BE2C (cell line): ENCODE measurements around the gene GNAZ.

ENCODE experiments used
- DNase-seq: peaks from one replicate; pipeline ENCODE4 v3.0.0-alpha.2; 2020
- H3K27me3 ChIP-seq: fragments of 250-450 bp; sonication (Bioruptor Pico); 2 replicates; pipeline ENCODE4 v1.5.1; 2020; ENCODE audit warnings: mild to moderate bottlenecking
- H3K36me3 ChIP-seq: fragments of 250-450 bp; sonication (Bioruptor Pico); 2 replicates; pipeline ENCODE4 v1.5.1; 2020; ENCODE audit warnings: mild to moderate bottlenecking
- H3K4me1 ChIP-seq: fragments of 250-450 bp; sonication (Bioruptor Pico); 2 replicates; pipeline ENCODE4 v1.5.1; 2020
- H3K4me3 ChIP-seq: 2 replicates; pipeline ENCODE4 v1.5.1; 2011; ENCODE audit warnings: low read depth, low read length
- H3K9me3 ChIP-seq: fragments of 250-450 bp; sonication (Bioruptor Pico); 2 replicates; pipeline ENCODE4 v1.5.1; 2020
- CTCF ChIP-seq: IDR thresholded peaks from 2 replicates; pipeline ENCODE4 v1.5.1; 2012; ENCODE audit warnings: mild to moderate bottlenecking, low read depth, low read length

GNAZ gene

DNA sequence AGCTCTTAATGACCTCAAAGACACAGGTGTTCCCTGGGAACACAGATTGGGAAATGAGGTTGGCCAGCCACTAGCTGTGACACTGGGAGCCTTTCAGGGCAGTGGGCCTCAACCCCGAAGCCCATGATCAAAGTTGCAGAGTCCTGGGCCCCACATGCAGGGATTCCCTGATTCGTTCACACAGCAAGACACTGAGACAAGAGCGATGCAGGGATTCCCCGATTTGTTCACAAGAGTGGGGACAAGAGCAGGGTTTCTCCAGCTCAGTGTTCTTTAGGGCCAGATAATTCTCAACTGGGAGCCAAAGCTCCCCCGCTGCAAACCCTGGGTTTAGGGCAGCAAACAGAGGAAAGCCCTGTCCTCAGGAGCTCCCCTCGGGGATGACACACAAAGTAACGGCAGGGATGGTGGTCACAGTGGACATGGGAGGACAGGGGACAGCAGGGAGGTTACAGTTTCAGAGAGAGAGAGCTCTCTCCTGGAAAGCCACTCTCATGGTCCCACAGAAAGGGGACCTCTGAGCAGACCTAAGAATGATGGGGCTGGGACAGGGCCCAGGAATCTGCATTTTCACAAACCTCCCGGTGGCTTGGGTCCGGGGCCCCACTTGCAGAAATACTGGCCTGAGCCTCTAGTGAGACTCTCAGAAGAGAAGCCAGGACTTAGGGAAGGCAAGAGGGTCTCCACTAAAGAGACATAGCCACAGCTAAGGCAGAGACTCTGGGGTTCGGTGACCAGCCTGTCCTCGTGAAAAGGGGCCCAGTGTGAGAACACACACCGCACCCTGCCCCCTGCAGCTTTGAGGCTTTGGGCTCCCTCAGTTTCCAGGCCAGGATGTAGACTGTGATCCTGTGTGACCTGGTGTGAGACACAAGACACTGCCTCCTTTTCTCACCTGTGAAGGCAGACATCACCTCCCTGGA lies 7.4 kb upstream of the GNAZ start:
- peak; percentile 4 for DNase-seq
- Histone ChIP-seq H3K4me1 (no peaks in the 10 kb centered on the region), H3K36me3 (no peaks in the 10 kb centered on the region), H3K4me3 (no peak overlapping the region), H3K9me3 (no peaks in the 10 kb centered on the region; the same call in 1 of the 2 replicates), H3K27me3 (no peaks in the 10 kb centered on the region)
- no peak for TF ChIP-seq CTCF

DNA sequence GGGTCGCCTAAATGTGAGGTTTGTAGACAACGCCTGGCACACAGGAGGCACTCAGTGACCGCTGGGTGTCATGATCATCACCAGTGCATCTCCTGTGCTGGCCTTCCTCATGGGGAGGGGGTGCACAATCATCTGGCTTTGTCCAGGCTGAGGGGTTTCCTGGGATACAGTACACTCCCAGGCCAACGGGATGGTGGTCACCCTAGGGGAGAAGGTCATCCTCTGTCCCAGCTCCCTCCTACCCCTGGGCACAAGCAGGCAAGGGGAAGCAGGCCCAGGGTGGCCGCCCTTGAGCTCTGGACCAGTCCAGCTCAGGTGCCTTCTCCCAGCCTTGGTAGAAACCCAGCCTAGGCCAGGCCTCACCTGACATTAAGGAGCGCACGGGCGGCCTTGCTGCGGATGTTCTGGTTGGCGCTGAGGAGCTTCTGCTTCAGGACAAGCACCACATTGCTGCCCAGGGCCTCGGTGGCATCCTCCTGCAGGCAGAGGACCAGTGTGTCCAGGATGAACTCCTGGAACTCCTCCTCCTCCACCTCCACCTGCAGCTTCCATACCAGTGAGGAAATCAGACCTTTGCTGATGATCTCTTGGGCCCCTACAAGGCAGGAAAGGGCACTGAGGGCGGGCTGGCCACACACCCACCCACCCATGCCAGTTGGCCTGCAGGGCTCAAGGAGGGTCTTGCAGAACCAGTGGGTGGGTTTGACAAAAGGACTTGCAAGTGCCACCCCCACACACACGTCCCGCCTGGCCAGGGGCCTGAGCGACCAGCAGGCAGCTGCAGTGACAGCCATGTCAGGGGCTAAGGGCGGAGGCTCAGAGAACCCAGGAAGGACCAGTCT lies 6.6 kb upstream of the GNAZ start:
- peak; percentile 3 for DNase-seq
- Histone ChIP-seq H3K36me3 (no peaks in the 10 kb centered on the region), H3K4me1 (no peaks in the 10 kb centered on the region), H3K9me3 (no peaks in the 10 kb centered on the region; the same call in 1 of the 2 replicates), H3K27me3 (no peaks in the 10 kb centered on the region), H3K4me3 (no peak overlapping the region)
- TF ChIP-seq CTCF = no peak

DNA sequence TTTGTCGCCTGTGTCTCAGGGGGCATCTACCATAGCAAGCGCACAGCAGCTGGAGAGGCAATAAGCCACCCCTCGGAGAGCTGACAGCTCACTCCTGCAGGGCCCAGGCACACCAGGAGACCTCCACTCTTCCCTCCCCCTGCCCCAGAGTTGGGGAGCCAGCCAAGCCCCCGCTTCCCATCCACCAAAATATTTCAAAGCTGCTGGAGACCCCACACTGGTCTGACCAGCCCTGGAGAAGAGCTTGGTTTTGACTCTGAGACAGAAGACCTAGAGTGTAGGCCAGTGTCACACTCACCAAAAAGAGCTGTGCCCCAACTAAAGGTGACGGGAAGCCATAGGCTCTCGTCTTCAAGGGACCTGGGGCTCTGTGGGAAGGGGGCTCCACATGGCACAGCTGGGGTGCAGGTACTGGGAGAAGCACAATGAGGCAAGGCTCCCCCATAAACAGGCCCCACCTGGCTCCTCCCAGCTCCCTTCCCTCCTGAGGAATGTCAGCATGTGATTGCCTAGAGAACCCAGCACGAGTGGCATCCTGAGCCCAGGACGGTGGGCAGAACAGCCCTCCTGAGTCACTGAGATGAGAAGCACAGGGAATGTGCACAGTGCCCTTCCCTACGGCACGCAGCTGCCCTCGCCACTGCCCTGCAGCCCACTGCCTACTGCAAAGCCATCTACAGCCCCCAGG lies 5.8 kb upstream of the GNAZ start:
- H3K4me1 ChIP-seq = no peaks in the 10 kb centered on the region
- no peak for TF ChIP-seq CTCF
- H3K9me3 ChIP-seq = no peaks in the 10 kb centered on the region; the same call in 1 of the 2 replicates
- DNase-seq = no peak
- H3K36me3 ChIP-seq = no peaks in the 10 kb centered on the region
- H3K4me3 ChIP-seq = no peak overlapping the region
- no peaks in the 10 kb centered on the region for H3K27me3 ChIP-seq

- Histone ChIP-seq H3K4me1 (no peaks in the 10 kb centered on the region), H3K4me3 (no peak overlapping the region), H3K9me3 (no peaks in the 10 kb centered on the region; the same call in 1 of the 2 replicates), H3K27me3 (no peaks in the 10 kb centered on the region), H3K36me3 (no peaks in the 10 kb centered on the region)
- no peak for TF ChIP-seq CTCF
- no peak for DNase-seq
These were observed 5.3 kb upstream of the GNAZ start for GRCh38 chr22:23065069-23065451.

GRCh38 chr22:23065495-23066122 lies 4.7 kb upstream of the GNAZ start:
- no peaks in the 10 kb centered on the region for H3K4me1 ChIP-seq
- no peak for DNase-seq
- no peak for TF ChIP-seq CTCF
- H3K27me3 ChIP-seq = no peaks in the 10 kb centered on the region
- H3K4me3 ChIP-seq = no peak overlapping the region
- no peaks in the 10 kb centered on the region for H3K36me3 ChIP-seq
- H3K9me3 ChIP-seq = no peaks in the 10 kb centered on the region; the same call in 1 of the 2 replicates
